ENCODE data around the gene SLC8A1.

The SLC8A1 gene

GRCh38 chr2:40138314-40138713 lies 313.6 kb downstream of the SLC8A1 start:
- DNase-seq (ENCODE audit: low read depth): no peak

- DNase-seq (ENCODE audit: low read depth): no peak
Observed at GRCh38 chr2:40131081-40131704, 320.7 kb downstream of the SLC8A1 start.

GRCh38 chr2:40130251-40130994 lies 321.5 kb downstream of the SLC8A1 start:
- DNase-seq (ENCODE audit: low read depth): no peak

GRCh38 chr2:40129725-40130124 lies 322.2 kb downstream of the SLC8A1 start:
- no peak for DNase-seq (ENCODE audit: low read depth)

GRCh38 chr2:40128796-40129195 lies 323.1 kb downstream of the SLC8A1 start:
- DNase-seq (ENCODE audit: low read depth): no peak

- DNase-seq (ENCODE audit: low read depth): no peak
Observed at GRCh38 chr2:40127890-40128557, 323.9 kb downstream of the SLC8A1 start.

GRCh38 chr2:40127146-40127545 lies 324.7 kb downstream of the SLC8A1 start:
- no peak for DNase-seq (ENCODE audit: low read depth)

GRCh38 chr2:40126006-40126405 lies 325.9 kb downstream of the SLC8A1 start:
- no peak for DNase-seq (ENCODE audit: low read depth)

GRCh38 chr2:40123746-40124145 lies 328.1 kb downstream of the SLC8A1 start:
- DNase-seq (ENCODE audit: low read depth): no peak

GRCh38 chr2:40123326-40123725 lies 328.6 kb downstream of the SLC8A1 start:
- DNase-seq (ENCODE audit: low read depth): no peak

GRCh38 chr2:40120957-40121356 lies 330.9 kb downstream of the SLC8A1 start:
- no peak for DNase-seq (ENCODE audit: low read depth)

- no peak for DNase-seq (ENCODE audit: low read depth)
Observed at GRCh38 chr2:40120026-40120425, 331.9 kb downstream of the SLC8A1 start.

GRCh38 chr2:40118622-40119021 lies 333.3 kb downstream of the SLC8A1 start:
- no peak for DNase-seq (ENCODE audit: low read depth)

GRCh38 chr2:40115894-40116293 lies 336.0 kb downstream of the SLC8A1 start:
- DNase-seq (ENCODE audit: low read depth): no peak

GRCh38 chr2:40115348-40115747 lies 336.5 kb downstream of the SLC8A1 start:
- no peak for DNase-seq (ENCODE audit: low read depth)

GRCh38 chr2:40113997-40114396 lies 337.9 kb downstream of the SLC8A1 start:
- no peak for DNase-seq (ENCODE audit: low read depth)

GRCh38 chr2:40113272-40113968 lies 338.5 kb downstream of the SLC8A1 start:
- no peak for DNase-seq (ENCODE audit: low read depth)

GRCh38 chr2:40109381-40109780 lies 342.5 kb downstream of the SLC8A1 start:
- no peak for DNase-seq (ENCODE audit: low read depth)

GRCh38 chr2:40108851-40109250 lies 343.0 kb downstream of the SLC8A1 start:
- DNase-seq (ENCODE audit: low read depth): no peak

GRCh38 chr2:40106061-40106460 lies 345.8 kb downstream of the SLC8A1 start:
- DNase-seq (ENCODE audit: low read depth): no peak

- no peak for DNase-seq (ENCODE audit: low read depth)
Observed at GRCh38 chr2:40105593-40105992, 346.3 kb downstream of the SLC8A1 start.

GRCh38 chr2:40103590-40103989 lies 348.3 kb downstream of the SLC8A1 start:
- no peak for DNase-seq (ENCODE audit: low read depth)

- no peak for DNase-seq (ENCODE audit: low read depth)
Observed at GRCh38 chr2:40103163-40103562, 348.7 kb downstream of the SLC8A1 start.
